ENCODE results near the gene MYPOP.

DNA sequence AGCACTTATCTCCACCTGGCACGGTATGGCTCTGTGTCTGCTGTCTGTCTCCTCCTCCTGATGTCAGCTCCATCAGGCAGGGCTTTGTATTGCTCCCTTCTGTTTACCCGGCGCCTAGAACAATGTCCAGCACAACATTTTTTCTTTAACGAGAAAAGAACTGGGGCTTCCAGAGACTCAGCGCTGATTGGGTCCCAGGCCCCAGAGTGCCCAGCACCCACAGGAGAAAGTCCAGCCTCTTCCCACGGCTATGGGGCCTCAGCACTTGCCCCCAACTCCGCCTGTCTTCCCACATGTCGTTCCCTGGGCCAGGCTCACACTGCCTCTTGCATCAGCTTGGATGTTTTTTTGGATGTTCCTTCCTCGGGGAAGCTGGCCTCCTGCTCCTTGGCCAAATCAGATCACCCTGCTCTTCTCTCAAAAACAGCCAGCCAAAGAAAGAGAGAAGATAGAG, 6.9 kb downstream of the MYPOP start:
- TF ChIP-seq POLR2AphosphoS5 (IDR thresholded peaks at IDR 0.05), result no peak
- TF ChIP-seq CTCF (IDR thresholded peaks at IDR 0.05), result no peak
- TF ChIP-seq POLR2A (IDR thresholded peaks at IDR 0.05), result no peak

All from prostate gland (tissue), 2 donors.